ENCODE results near the gene IFT88. TPM values are rescaled to one million over a fixed set of nuclear protein-coding genes. Genes with fewer than 3 reads are reported as not detected.

Gene IFT88
- polyA plus RNA-seq, 1 of the 3 experiments (the other 2 are of a cell fraction) = 6.2 TPM

- TF ChIP-seq MXI1 (IDR thresholded peaks at IDR 0.05; ENCODE audit: low read depth, low read length) = no peak
- no peak for TF ChIP-seq GABPA (IDR thresholded peaks at IDR 0.05; ENCODE audit: low read depth)
- no peak for TF ChIP-seq NFIC (IDR thresholded peaks at IDR 0.05; ENCODE audit: borderline replicate concordance)
Observed at GRCh38 chr13:20686863-20687579, 120.1 kb downstream of the IFT88 start (continued).

GRCh38 chr13:20689291-20689690 lies 122.3 kb downstream of the IFT88 start:
- no peaks in the 10 kb centered on the region for H3F3A ChIP-seq (replicated peaks; ENCODE audit: insufficient read depth)
- no peaks in the 10 kb centered on the region for H3K4me1 ChIP-seq (ENCODE audit: control insufficient read depth in 1 of 2, insufficient read depth in 2 of 2, low read depth in 1 of 2, low read length in 1 of 2)
- TF ChIP-seq JUND (IDR thresholded peaks at IDR 0.05) (no peak), ELF1 (IDR thresholded peaks at IDR 0.05) (no peak), NFIC (IDR thresholded peaks at IDR 0.05; ENCODE audit: borderline replicate concordance) (no peak)
- H4K20me1 ChIP-seq (ENCODE audit: insufficient read depth) = no peaks in the 10 kb centered on the region
- peaks cover 0 to 3% of the 10 kb centered on the region in 2 experiments for H3K36me3 ChIP-seq (replicated peaks in 1 of 2; ENCODE audit: control insufficient read depth in 1 of 2, insufficient read depth in 2 of 2, low read length in 1 of 2)
- CTCF ChIA-PET = no interaction called here
- no peak overlapping the region for H3K4me2 ChIP-seq
- H3K9ac ChIP-seq = no peak overlapping the region
- no peaks in the 10 kb centered on the region for H3K79me2 ChIP-seq (ENCODE audit: insufficient read depth)
- POLR2A ChIA-PET = no interaction called here
- WGBS (ENCODE audit: low lambda C conversion rate) = 94% methylated on average over 3 of the region's 3 CpGs
- no peaks in the 10 kb centered on the region for H3K27me3 ChIP-seq (ENCODE audit: insufficient read depth)
- H2AFZ ChIP-seq (ENCODE audit: low read depth) = no peak overlapping the region
- no peaks in the 10 kb centered on the region for H3K9me2 ChIP-seq
- no peak overlapping the region for H3K4me3 ChIP-seq (ENCODE audit: low read depth in 2 of 2, low read length in 1 of 2)
- no peaks in the 10 kb centered on the region for H3K9me3 ChIP-seq
- no peak for DNase-seq
- no peak overlapping the region for H3K27ac ChIP-seq (ENCODE audit: low read depth in 2 of 2, low read length in 1 of 2)

GRCh38 chr13:20691616-20692015 lies 124.7 kb downstream of the IFT88 start:
- no peak overlapping the region for H2AFZ ChIP-seq (ENCODE audit: low read depth)
- H3K27ac ChIP-seq (ENCODE audit: low read depth in 2 of 2, low read length in 1 of 2) = no peak overlapping the region
- WGBS (ENCODE audit: low lambda C conversion rate) = 62% methylated on average over 4 of the region's 4 CpGs
- TF ChIP-seq FOSL2 (IDR thresholded peaks at IDR 0.05; ENCODE audit: borderline replicate concordance, low read depth) (no peak), CHD2 (IDR thresholded peaks at IDR 0.05; ENCODE audit: low read length, partially characterized antibody) (no peak), TAF1 (IDR thresholded peaks at IDR 0.05; ENCODE audit: borderline replicate concordance, low read depth, low read length) (no peak), TEAD4 (IDR thresholded peaks at IDR 0.05; ENCODE audit: borderline replicate concordance, insufficient read depth) (no peak)
- no peaks in the 10 kb centered on the region for H3F3A ChIP-seq (replicated peaks; ENCODE audit: insufficient read depth)
- H3K79me2 ChIP-seq (ENCODE audit: insufficient read depth) = no peaks in the 10 kb centered on the region
- H4K20me1 ChIP-seq (ENCODE audit: insufficient read depth) = no peaks in the 10 kb centered on the region
- H3K4me2 ChIP-seq = no peak overlapping the region
- no peak overlapping the region for H3K9ac ChIP-seq
- no peak for DNase-seq
- ChIA-PET CTCF (no interaction called here), POLR2A (no interaction called here)
- H3K27me3 ChIP-seq (ENCODE audit: insufficient read depth) = no peaks in the 10 kb centered on the region
- H3K4me1 ChIP-seq (ENCODE audit: control insufficient read depth in 1 of 2, insufficient read depth in 2 of 2, low read depth in 1 of 2, low read length in 1 of 2) = no peaks in the 10 kb centered on the region
- peaks cover 0 to 3% of the 10 kb centered on the region in 2 experiments for H3K36me3 ChIP-seq (replicated peaks in 1 of 2; ENCODE audit: control insufficient read depth in 1 of 2, insufficient read depth in 2 of 2, low read length in 1 of 2)
- H3K9me2 ChIP-seq = no peaks in the 10 kb centered on the region
- H3K9me3 ChIP-seq = no peaks in the 10 kb centered on the region
- no peak overlapping the region for H3K4me3 ChIP-seq (ENCODE audit: low read depth in 2 of 2, low read length in 1 of 2)

GRCh38 chr13:20696073-20696472 lies 129.1 kb downstream of the IFT88 start:
- H3K27ac ChIP-seq (ENCODE audit: low read depth in 2 of 2, low read length in 1 of 2) = no peak overlapping the region
- H3K36me3 ChIP-seq (replicated peaks in 1 of 2; ENCODE audit: control insufficient read depth in 1 of 2, insufficient read depth in 2 of 2, low read length in 1 of 2) = no peaks in the 10 kb centered on the region
- no peak overlapping the region for H2AFZ ChIP-seq (ENCODE audit: low read depth)
- H3K79me2 ChIP-seq (ENCODE audit: insufficient read depth) = no peaks in the 10 kb centered on the region
- H4K20me1 ChIP-seq (ENCODE audit: insufficient read depth) = no peaks in the 10 kb centered on the region
- no peak overlapping the region for H3K4me2 ChIP-seq
- no peaks in the 10 kb centered on the region for H3K9me3 ChIP-seq
- DNase-seq = no peak
- no peak for TF ChIP-seq USF2 (IDR thresholded peaks at IDR 0.05; ENCODE audit: borderline replicate concordance, low read depth, low read length)
- no peak for TF ChIP-seq FOXJ3 (CRISPR knock-in tag; IDR thresholded peaks at IDR 0.05)
- no peak for TF ChIP-seq NRF1 (IDR thresholded peaks at IDR 0.05; ENCODE audit: low read depth, low read length)
- no peak for TF ChIP-seq MAX (IDR thresholded peaks at IDR 0.05; ENCODE audit: low read depth)
- no peak for TF ChIP-seq RXRA (IDR thresholded peaks at IDR 0.05; ENCODE audit: borderline replicate concordance, low read depth)
- TF ChIP-seq PBX3 (IDR thresholded peaks at IDR 0.05) = no peak
- no peak for TF ChIP-seq RAD21 (IDR thresholded peaks at IDR 0.05; ENCODE audit: low read length)
- TF ChIP-seq USF1 (IDR thresholded peaks at IDR 0.05; ENCODE audit: borderline replicate concordance, low read depth) = no peak
- TF ChIP-seq RCOR1 (IDR thresholded peaks at IDR 0.05; ENCODE audit: low read length) = no peak
- no peak for TF ChIP-seq RFX5 (IDR thresholded peaks at IDR 0.05; ENCODE audit: low read length)
- TF ChIP-seq GABPA (IDR thresholded peaks at IDR 0.05; ENCODE audit: low read depth) = no peak
- no peak overlapping the region for H3K9ac ChIP-seq
- 78% methylated on average over 4 of the region's 4 CpGs for WGBS (ENCODE audit: low lambda C conversion rate)
- POLR2A ChIA-PET = no interaction called here
- no peaks in the 10 kb centered on the region for H3K27me3 ChIP-seq (ENCODE audit: insufficient read depth)
- no peaks in the 10 kb centered on the region for H3F3A ChIP-seq (replicated peaks; ENCODE audit: insufficient read depth)
- CTCF ChIA-PET = no interaction called here
- no peaks in the 10 kb centered on the region for H3K9me2 ChIP-seq
- H3K4me1 ChIP-seq (ENCODE audit: control insufficient read depth in 1 of 2, insufficient read depth in 2 of 2, low read depth in 1 of 2, low read length in 1 of 2) = no peaks in the 10 kb centered on the region
- H3K4me3 ChIP-seq (ENCODE audit: low read depth in 2 of 2, low read length in 1 of 2) = no peak overlapping the region
